HEK293T (cell line): ENCODE data around the gene CLC.

ENCODE experiments used
- CTCF ChIA-PET: fragments of 350-600 bp; formaldehyde crosslinking; extraction: SDS; loops from one replicate; lab custom pipeline; 2021; ENCODE audit warnings: antibody characterized with exemption, inconsistent platforms; lab: Yijun Ruan, JAX
- POLR2A ChIA-PET: fragments of 350-600 bp; formaldehyde crosslinking; extraction: SDS; loops from one replicate; lab custom pipeline; 2020; ENCODE audit warnings: antibody characterized with exemption, inconsistent platforms; lab: Yijun Ruan, JAX
- DNase-seq: peaks from one replicate; pipeline ENCODE4 v3.0.0; 2012; ENCODE audit warnings: mixed read lengths; ENCODE audit errors: extremely low spot score
- ARNT ChIP-seq: fragments of 450-650 bp; IDR thresholded peaks from 2 replicates; pipeline ENCODE4 v1.6.1; 2017; ENCODE audit warnings: mild to moderate bottlenecking
- BHLHE40 ChIP-seq: fragments of 450-650 bp; IDR thresholded peaks from 2 replicates; pipeline ENCODE4 v1.6.1; 2016; ENCODE audit warnings: mild to moderate bottlenecking, moderate library complexity, borderline replicate concordance
- CTBP1 ChIP-seq: fragments of 450-650 bp; IDR thresholded peaks from 2 replicates; pipeline ENCODE4 v1.6.1; 2016; ENCODE audit warnings: borderline replicate concordance
- ELF4 ChIP-seq: fragments of 450-650 bp; IDR thresholded peaks from 2 replicates; pipeline ENCODE4 v1.6.1; 2017; ENCODE audit warnings: antibody characterized with exemption
- FOXA1 ChIP-seq: fragments of 450-650 bp; IDR thresholded peaks from 2 replicates; pipeline ENCODE4 v1.6.1; 2016; ENCODE audit warnings: mild to moderate bottlenecking
- FOXK2 ChIP-seq: fragments of 450-650 bp; IDR thresholded peaks from 2 replicates; pipeline ENCODE4 v1.6.1; 2016; ENCODE audit warnings: mild to moderate bottlenecking
- FOXM1 ChIP-seq: fragments of 450-650 bp; IDR thresholded peaks from 2 replicates; pipeline ENCODE4 v1.6.1; 2017; ENCODE audit warnings: mild to moderate bottlenecking, borderline replicate concordance
- HDGF ChIP-seq: fragments of 450-650 bp; IDR thresholded peaks from 2 replicates; pipeline ENCODE4 v1.6.1; 2017; ENCODE audit warnings: antibody characterized with exemption, borderline replicate concordance
- L3MBTL2 ChIP-seq: fragments of 450-650 bp; conservative IDR thresholded peaks from 2 replicates; pipeline ENCODE4 v1.6.1; 2016; ENCODE audit warnings: mild to moderate bottlenecking
- LEF1 ChIP-seq: fragments of 450-650 bp; IDR thresholded peaks from 2 replicates; pipeline ENCODE4 v1.6.1; 2017; ENCODE audit warnings: mild to moderate bottlenecking, borderline replicate concordance
- NFRKB ChIP-seq: fragments of 450-650 bp; IDR thresholded peaks from 2 replicates; pipeline ENCODE4 v1.6.1; 2016; ENCODE audit warnings: mild to moderate bottlenecking, moderate library complexity
- SP1 ChIP-seq: fragments of 450-650 bp; IDR thresholded peaks from 2 replicates; pipeline ENCODE4 v1.6.1; 2017
- SUZ12 ChIP-seq: fragments of 450-650 bp; IDR thresholded peaks from 2 replicates; pipeline ENCODE4 v1.6.1; 2016; ENCODE audit warnings: mild to moderate bottlenecking
- TARDBP ChIP-seq: fragments of 450-650 bp; IDR thresholded peaks from 2 replicates; pipeline ENCODE4 v1.6.1; 2016
- ZNF384 ChIP-seq: fragments of 450-650 bp; IDR thresholded peaks from 2 replicates; pipeline ENCODE4 v1.6.1; 2016
- TF ChIP-seq, protein P1 (sequence below): fragments of 450-650 bp; IDR thresholded peaks from 2 replicates; pipeline ENCODE4 v1.6.1; 2016

CLC gene

DNA sequence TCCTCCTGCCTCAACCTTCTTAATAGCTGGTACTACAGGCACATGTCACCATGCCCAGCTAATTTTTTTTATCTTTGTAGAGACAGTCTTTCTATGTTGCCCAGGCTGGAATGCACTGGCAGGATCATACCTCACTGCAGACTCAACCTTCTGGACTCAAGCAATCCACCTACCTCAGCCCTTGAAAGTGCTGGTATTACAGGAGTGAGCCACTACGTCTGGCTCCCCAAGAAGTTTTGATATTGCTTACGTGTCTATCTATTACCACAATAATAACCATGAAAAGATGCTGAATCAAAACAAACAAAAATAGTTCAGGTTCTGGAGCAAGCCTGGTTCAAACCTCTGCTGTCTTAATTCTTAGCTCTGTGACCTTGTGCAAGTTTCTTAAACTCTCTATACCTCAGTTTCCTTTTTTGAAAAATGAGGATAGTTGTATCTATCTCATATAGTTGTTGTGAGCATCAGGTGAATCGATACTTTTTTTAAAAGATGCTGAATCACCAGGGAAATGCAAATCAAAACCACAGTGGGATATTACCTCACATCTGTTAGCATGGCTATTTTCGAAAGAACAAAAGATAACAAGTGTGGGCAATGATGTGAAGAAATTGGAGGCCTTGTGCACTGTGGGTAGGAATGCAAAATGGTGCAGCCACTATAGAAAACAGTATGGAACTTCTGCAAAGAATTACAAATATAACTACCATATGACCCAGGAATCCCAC lies 21.8 kb upstream of the CLC start:
- POLR2A ChIA-PET, result no interaction called here
- no peak for TF ChIP-seq NFRKB
- TF ChIP-seq CTBP1, result no peak
- no peak for TF ChIP-seq FOXM1
- TF ChIP-seq ELF4, result no peak
- no peak for TF ChIP-seq ARNT
- no peak for TF ChIP-seq ZNF384
- no peak for TF ChIP-seq LEF1
- TF ChIP-seq, protein P1, sequence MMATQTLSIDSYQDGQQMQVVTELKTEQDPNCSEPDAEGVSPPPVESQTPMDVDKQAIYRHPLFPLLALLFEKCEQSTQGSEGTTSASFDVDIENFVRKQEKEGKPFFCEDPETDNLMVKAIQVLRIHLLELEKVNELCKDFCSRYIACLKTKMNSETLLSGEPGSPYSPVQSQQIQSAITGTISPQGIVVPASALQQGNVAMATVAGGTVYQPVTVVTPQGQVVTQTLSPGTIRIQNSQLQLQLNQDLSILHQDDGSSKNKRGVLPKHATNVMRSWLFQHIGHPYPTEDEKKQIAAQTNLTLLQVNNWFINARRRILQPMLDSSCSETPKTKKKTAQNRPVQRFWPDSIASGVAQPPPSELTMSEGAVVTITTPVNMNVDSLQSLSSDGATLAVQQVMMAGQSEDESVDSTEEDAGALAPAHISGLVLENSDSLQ, result no peak
- no peak for TF ChIP-seq FOXK2
- TF ChIP-seq SUZ12, result no peak
- TF ChIP-seq L3MBTL2, result no peak
- no peak for TF ChIP-seq SP1
- no peak for TF ChIP-seq HDGF
- no peak for TF ChIP-seq BHLHE40
- no peak for TF ChIP-seq TARDBP
- no peak for TF ChIP-seq FOXA1
- CTCF ChIA-PET, result no interaction called here
- no peak for DNase-seq

DNA sequence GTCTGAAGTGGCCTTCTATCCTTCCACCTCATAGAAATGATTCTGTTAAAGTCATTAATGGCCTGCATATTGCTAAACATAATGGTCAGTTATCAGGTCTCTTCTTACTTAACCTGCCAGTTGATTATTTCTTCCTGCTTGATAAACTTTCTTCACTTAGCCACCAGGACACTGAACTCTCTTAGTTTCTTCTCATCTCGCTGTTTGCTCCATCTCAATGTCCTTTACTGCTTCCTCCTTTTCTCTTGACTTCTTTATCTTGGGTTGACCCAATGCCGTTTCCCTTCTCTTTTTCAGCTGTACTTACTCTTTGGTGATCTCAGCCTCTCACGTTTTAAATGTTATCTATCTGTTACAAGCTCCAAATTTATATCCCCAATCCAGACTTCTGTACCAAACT lies 17.1 kb upstream of the CLC start:
- ChIA-PET POLR2A (no interaction called here), CTCF (no interaction called here)
- no peak for DNase-seq
- no peak for TF ChIP-seq FOXK2
- no peak for TF ChIP-seq BHLHE40
- TF ChIP-seq SP1, result no peak
- TF ChIP-seq SUZ12, result no peak
- TF ChIP-seq TARDBP, result no peak
- TF ChIP-seq FOXA1, result no peak
- no peak for TF ChIP-seq CTBP1
- TF ChIP-seq, protein P1, result no peak
- TF ChIP-seq FOXM1, result no peak
- no peak for TF ChIP-seq L3MBTL2
- no peak for TF ChIP-seq HDGF
- TF ChIP-seq ZNF384, result no peak

DNA sequence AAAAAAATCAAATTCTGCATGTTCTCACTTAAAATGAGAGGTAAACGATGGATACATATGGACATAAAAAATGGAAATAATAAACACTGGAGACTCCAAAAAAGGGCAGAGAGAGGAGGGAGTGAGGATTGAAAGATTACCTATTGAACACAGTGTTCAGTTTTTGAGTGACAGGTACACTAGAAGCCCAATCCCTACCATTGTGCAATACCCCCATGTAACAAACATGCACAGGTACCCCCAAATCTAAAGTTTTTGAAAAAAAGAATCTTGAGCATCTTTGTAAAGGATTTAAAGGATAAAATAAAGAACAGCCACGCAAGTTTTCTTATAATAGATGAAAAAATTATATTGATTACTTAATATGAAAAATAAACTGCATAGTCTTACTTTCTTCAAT lies 16.7 kb upstream of the CLC start:
- ChIA-PET POLR2A (no interaction called here), CTCF (no interaction called here)
- no peak for DNase-seq

DNA sequence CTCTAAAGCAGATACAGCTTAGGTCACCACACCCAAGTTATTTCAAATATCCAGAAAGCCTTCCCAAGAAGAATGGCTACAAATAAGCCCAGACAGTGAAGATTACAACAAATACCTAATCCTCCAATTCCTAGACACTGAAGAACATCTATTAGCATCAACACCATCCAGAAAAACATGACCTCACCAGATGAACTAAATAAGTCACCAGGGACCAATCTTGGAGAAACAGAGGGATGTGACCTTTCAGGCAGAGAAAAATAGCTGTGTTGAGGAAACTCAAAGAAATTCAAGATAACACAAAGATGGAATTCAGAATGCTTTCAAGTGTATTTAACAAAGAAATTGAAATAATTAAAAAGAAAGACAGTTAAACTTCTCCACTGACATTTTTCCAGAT lies 15.0 kb upstream of the CLC start:
- ChIA-PET POLR2A (no interaction called here), CTCF (no interaction called here)
- no peak for DNase-seq
- no peak for TF ChIP-seq FOXM1
- no peak for TF ChIP-seq TARDBP
- no peak for TF ChIP-seq LEF1
- TF ChIP-seq SUZ12, result no peak
- TF ChIP-seq ARNT, result no peak
- no peak for TF ChIP-seq ELF4
- TF ChIP-seq, protein P1, result no peak
- no peak for TF ChIP-seq CTBP1
- no peak for TF ChIP-seq NFRKB
- TF ChIP-seq BHLHE40, result no peak

More for the DNA sequence above, 16.7 kb upstream of the CLC start:
- TF ChIP-seq TARDBP (no peak), SP1 (no peak)

DNA sequence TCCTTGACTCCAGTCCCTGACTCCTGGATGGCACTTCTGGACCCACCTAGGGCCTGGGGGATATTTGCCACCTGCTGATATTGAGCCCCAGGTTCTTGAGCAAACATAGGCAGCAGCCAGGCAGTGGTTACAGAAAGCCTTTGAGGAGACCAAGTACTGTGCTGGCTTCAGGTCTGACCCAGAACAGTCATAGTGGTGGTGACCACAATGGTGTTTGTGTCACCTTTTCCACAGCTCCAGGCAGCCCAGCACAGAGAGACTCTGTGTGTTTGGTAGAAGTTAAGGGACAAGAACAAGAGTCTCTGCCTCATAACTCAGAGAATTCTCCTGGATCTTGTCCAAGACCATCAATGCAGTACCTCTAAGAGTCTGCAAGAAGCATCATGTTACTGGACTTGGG lies 14.6 kb upstream of the CLC start:
- DNase-seq, result no peak
- ChIA-PET CTCF (no interaction called here), POLR2A (no interaction called here)
- TF ChIP-seq ARNT, result no peak
- no peak for TF ChIP-seq TARDBP
- TF ChIP-seq SUZ12, result no peak
- TF ChIP-seq BHLHE40, result no peak
- TF ChIP-seq SP1, result no peak
- TF ChIP-seq FOXM1, result no peak
- TF ChIP-seq L3MBTL2, result no peak
- no peak for TF ChIP-seq ELF4
- no peak for TF ChIP-seq LEF1
- no peak for TF ChIP-seq FOXA1
- no peak for TF ChIP-seq FOXK2
- no peak for TF ChIP-seq CTBP1

DNA sequence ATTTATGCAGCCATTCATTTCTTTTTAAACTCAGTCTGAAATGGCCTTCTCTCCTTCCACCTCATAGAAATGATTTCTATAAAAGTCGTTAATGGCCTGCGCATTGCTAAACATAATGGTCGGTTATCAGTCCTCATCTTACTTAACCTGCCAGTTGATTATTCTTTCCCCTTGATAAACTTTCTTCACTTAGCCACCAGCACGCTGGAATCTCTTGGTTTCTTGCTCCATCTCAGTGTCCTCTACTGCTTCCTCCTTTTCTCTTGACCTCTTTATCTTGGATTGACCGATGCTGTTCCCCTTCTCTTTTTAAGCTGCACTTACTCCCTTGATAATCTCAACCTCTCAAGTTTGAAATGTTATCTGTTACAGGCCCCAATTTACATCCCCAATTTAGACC lies 12.2 kb upstream of the CLC start:
- ChIA-PET CTCF (interaction anchor here (0.7 kb wide), 1 partner anchor 91 kb away, joined by 6 read pairs; no protein-coding TSS in a partner anchor), POLR2A (no interaction called here)
- no peak for DNase-seq
- TF ChIP-seq FOXM1 (no peak), ELF4 (no peak)
